Mononuclear cell (primary cell): ENCODE results near the gene ZFR2. TPM values are rescaled to one million over a fixed set of nuclear protein-coding genes. Genes with fewer than 3 reads are reported as not detected.

Experiments
- H3K27me3 ChIP-seq: 2 replicates; pipeline ENCODE4 v1.6.0; 2011; ENCODE audit warnings: low read length, control low read depth; ENCODE audit not compliant: insufficient read depth
- H3K4me1 ChIP-seq: 2 replicates; pipeline ENCODE4 v1.5.1; 2011; ENCODE audit warnings: mild to moderate bottlenecking, low read length, control low read depth; ENCODE audit not compliant: insufficient read depth
- H3K4me3 ChIP-seq: 2 replicates; pipeline ENCODE4 v1.5.1; 2011; ENCODE audit warnings: mild to moderate bottlenecking, low read length, moderate library complexity
- H3K9me3 ChIP-seq: 2 replicates; pipeline ENCODE4 v1.5.1; 2011; ENCODE audit warnings: low read depth, mild to moderate bottlenecking, control low read depth, low read length
- total RNA-seq: library from RNA; depleted of rRNA; stranded (reverse); fragments of >200 nt; gene quantifications from one replicate; pipeline ENCODE4 v1.2.3, GENCODE V29; 2012

Gene ZFR2
- total RNA-seq, 1 donor = 0.21 TPM

- no peaks in the 10 kb centered on the region for H3K4me1 ChIP-seq
- no peaks in the 10 kb centered on the region for H3K9me3 ChIP-seq
- H3K27me3 ChIP-seq = no peaks in the 10 kb centered on the region
- no peak overlapping the region for H3K4me3 ChIP-seq
Measured at GRCh38 chr19:3834349-3835054, 34.3 kb downstream of the ZFR2 start.

- H3K4me3 ChIP-seq = no peak overlapping the region
- H3K4me1 ChIP-seq = no peaks in the 10 kb centered on the region
- no peaks in the 10 kb centered on the region for H3K27me3 ChIP-seq
- H3K9me3 ChIP-seq = no peaks in the 10 kb centered on the region
Measured at GRCh38 chr19:3833578-3834348, 35.1 kb downstream of the ZFR2 start.

DNA sequence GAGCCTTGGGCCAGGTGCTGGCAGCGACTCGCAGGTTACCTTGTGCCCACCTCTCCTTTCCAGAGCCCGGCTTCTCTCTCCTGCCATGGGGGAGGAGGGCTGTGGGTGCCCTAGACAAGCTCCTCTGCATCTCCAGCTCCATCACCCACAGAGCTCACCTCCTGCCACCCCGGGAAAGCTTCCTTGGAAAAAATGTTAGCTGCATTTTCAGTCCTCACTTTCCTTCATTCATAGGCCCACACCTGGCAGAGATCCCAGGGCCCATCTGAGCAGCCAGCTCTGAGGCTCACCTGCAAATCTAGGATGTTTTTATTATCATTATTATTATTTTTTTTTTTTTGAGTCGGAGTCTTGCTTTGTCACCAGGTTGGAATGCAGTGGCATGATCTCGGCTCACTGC lies 36.8 kb downstream of the ZFR2 start:
- H3K27me3 ChIP-seq = no peaks in the 10 kb centered on the region
- no peaks in the 10 kb centered on the region for H3K4me1 ChIP-seq
- H3K9me3 ChIP-seq = no peaks in the 10 kb centered on the region
- no peak overlapping the region for H3K4me3 ChIP-seq

DNA sequence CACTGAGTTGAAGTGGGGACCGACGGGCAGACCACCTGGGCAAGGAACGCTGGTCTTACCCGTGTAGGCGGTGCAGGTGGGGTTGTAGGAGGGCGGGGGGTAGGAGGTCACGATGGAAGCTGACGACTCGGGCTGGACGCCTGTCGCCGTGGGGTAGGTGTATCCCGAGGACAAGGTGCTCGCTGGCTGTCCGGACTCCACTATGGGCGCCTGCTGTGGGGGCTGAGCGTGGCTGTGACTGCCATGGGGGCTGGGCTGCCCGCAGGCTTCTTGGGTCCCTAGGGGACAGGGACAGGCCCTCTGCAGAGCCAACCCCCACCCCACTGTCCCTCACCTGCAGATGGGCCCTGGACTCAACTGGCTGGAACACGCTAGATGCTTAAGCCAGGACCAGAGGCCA lies 37.2 kb downstream of the ZFR2 start:
- no peaks in the 10 kb centered on the region for H3K4me1 ChIP-seq
- no peaks in the 10 kb centered on the region for H3K27me3 ChIP-seq
- no peak overlapping the region for H3K4me3 ChIP-seq
- H3K9me3 ChIP-seq = no peaks in the 10 kb centered on the region

GRCh38 chr19:3830621-3831589 lies 37.9 kb downstream of the ZFR2 start:
- H3K9me3 ChIP-seq = no peaks in the 10 kb centered on the region
- H3K4me3 ChIP-seq = no peak overlapping the region

DNA sequence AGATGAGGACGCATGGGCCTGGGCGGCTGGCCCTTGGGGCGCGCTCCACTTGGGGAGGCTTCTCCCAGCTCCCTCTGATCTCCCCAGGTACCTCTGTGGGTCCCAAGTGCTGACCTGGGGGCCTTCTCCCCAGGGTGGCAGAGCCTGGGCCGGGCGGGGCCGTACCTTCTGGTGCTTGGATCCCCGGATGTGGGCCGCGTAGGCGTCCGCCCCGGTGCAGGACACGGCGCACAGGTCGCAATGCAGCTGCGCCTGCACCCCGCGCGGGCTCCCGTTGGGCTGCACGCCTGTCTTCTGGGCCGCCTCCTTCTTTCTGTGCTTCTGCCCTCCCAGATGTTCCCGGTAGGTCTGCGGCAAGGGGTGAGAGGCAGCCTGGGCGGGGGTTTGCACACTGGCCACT lies 41.5 kb downstream of the ZFR2 start:
- Histone ChIP-seq H3K27me3 (no peaks in the 10 kb centered on the region), H3K4me1 (peaks cover under 1% of the 10 kb centered on the region), H3K4me3 (no peak overlapping the region), H3K9me3 (no peaks in the 10 kb centered on the region)

More at GRCh38 chr19:3830621-3831589, 37.9 kb downstream of the ZFR2 start:
- Histone ChIP-seq H3K27me3 (no peaks in the 10 kb centered on the region), H3K4me1 (no peaks in the 10 kb centered on the region)

GRCh38 chr19:3826163-3826562 lies 42.7 kb downstream of the ZFR2 start:
- Histone ChIP-seq H3K4me3 (no peak overlapping the region), H3K9me3 (no peaks in the 10 kb centered on the region), H3K27me3 (no peaks in the 10 kb centered on the region), H3K4me1 (peaks cover 5% of the 10 kb centered on the region)

- no peaks in the 10 kb centered on the region for H3K9me3 ChIP-seq
- H3K4me1 ChIP-seq = peaks cover 5% of the 10 kb centered on the region
- H3K27me3 ChIP-seq = no peaks in the 10 kb centered on the region
- H3K4me3 ChIP-seq = no peak overlapping the region
Measured at GRCh38 chr19:3825286-3825956, 43.4 kb downstream of the ZFR2 start.

GRCh38 chr19:3823350-3823713 lies 45.5 kb downstream of the ZFR2 start:
- H3K4me3 ChIP-seq = no peak overlapping the region
- H3K9me3 ChIP-seq = no peaks in the 10 kb centered on the region
- no peaks in the 10 kb centered on the region for H3K27me3 ChIP-seq
- H3K4me1 ChIP-seq = peaks cover 9% of the 10 kb centered on the region

DNA sequence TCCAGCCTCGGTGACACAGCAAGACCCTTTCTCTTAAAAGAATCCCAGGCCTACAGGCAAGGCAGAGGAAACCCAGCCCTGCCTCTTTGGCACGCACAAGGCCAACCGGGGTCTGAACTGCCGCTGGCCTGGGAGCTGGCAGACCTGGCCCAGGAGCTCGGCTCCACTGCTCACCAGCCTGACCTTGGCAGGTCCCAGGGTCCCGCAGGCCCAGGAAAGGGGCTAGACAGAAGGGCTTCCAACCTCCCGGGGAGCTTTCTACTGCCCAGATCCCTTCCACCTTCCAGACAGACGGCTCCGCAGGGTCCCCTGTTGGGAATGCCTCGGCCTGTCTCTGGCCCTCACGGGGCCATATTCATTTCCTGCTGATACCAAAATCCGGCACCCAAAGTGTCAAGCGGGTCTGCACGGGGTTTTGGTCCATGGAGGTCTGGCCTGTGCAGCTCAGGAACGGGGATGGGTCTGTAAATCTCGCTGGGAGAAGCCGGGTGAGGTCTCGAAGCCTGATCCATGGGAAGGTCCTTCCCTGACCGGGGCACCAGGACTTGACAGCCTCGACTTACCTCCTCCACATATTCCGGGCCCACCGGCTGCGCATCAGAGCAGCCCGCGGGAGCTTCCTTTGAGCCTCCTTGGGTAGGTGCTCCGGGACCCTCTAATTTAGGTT lies 46.0 kb downstream of the ZFR2 start:
- no peaks in the 10 kb centered on the region for H3K27me3 ChIP-seq
- H3K4me1 ChIP-seq = peaks cover 13% of the 10 kb centered on the region
- H3K9me3 ChIP-seq = no peaks in the 10 kb centered on the region
- no peak overlapping the region for H3K4me3 ChIP-seq

DNA sequence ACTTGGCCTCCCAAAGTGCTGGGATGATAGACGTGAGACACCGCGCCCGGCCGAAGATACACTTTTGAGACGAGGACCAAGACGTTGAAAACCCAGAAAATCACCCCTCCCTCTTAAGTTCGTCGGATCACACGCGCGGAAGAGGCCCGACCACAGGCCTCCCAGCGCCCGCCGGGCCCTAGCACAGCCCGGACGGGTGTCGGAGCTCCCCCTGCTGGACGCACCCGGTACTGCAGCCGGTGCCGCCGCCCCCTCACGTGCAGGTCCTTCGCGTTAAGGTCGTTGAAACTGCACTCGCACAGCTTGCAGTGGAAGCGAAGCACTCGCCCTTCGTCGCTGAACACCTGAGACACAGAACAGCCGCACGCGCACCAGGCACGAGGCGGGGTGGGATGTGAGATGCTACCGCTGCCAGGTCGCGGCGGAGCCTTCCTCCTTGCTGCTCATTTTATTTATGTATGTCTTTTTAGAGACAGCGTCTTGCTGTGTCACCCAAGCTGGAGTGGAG lies 46.9 kb downstream of the ZFR2 start:
- H3K27me3 ChIP-seq = no peaks in the 10 kb centered on the region
- H3K9me3 ChIP-seq = no peaks in the 10 kb centered on the region
- no peak overlapping the region for H3K4me3 ChIP-seq
- H3K4me1 ChIP-seq = peaks cover 13% of the 10 kb centered on the region

DNA sequence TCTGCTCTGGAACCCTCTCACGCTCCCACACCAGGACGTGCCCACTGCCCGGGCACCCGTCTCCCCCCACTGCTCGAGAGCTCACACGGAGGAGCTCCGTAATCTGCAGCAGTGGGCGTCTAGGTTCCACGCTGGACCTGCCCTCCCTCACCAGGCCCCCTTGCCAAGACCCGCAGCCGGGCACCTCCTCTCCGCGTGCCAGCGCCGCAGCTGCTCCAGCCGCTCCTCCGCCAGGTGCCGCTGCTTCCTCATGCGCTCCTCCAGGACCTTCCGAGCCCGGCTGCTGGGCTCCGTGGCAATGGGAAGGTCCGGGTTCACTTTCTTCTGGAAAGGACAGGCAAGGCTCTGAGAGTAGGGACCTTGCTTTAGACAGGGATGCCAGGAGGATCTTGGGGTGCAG lies 47.7 kb downstream of the ZFR2 start:
- H3K27me3 ChIP-seq = no peaks in the 10 kb centered on the region
- no peak overlapping the region for H3K4me3 ChIP-seq
- H3K4me1 ChIP-seq = peaks cover 13% of the 10 kb centered on the region
- H3K9me3 ChIP-seq = no peaks in the 10 kb centered on the region

DNA sequence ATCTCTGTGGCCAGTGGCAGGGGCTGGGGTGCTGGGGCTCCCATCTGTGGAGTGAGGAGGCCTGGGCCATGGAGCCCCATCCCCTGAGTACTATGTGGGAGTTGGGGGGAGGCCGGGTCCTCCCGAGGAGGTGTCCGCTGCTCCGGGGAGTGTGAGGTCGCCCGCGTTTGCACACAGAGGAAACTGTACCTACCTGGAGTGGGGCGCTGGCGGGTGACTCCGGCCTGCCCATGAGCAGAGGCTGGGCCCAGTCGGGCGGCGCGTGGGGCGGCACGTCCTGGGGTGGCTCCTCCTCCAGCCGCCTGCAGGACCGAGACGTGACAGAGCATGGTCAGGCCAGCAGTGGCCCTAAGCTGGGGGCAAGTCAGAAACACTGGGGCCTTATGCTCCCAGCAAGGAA lies 48.8 kb downstream of the ZFR2 start:
- Histone ChIP-seq H3K27me3 (no peaks in the 10 kb centered on the region), H3K9me3 (no peaks in the 10 kb centered on the region), H3K4me1 (peaks cover 13% of the 10 kb centered on the region), H3K4me3 (no peak overlapping the region)

DNA sequence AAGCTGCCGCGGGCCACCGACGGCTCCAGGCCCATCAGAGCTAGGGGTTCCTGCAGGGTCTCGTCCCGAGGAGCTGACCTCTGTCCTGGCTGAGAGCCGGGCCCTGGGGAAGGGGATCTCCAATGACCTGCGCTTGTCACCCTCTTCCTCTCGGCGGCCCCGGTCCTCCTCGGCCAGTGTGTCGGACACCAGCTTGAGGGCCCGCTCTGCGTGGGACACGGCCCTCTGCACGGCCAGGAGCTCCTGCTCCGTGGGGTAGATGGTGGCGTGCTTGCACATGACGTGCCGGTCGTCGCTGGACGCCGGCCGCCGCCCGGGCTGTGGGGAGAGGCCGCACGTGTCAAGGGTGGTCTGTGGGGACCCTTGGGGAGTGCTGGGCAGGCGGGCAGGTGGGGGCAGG lies 49.9 kb downstream of the ZFR2 start:
- no peaks in the 10 kb centered on the region for H3K9me3 ChIP-seq
- H3K4me1 ChIP-seq = peaks cover 23% of the 10 kb centered on the region
- no peaks in the 10 kb centered on the region for H3K27me3 ChIP-seq
- H3K4me3 ChIP-seq = no peak overlapping the region
